B cell (primary cell): ENCODE results near the gene SOHLH1. TPM values are rescaled to one million over a fixed set of nuclear protein-coding genes. Genes with fewer than 3 reads are reported as not detected.

Source experiments
- ATAC-seq: fragments of 200-7000 bp; cut with Tn5 transposase; one replicate; pipeline ENCODE4 v1.10.0; 2021; ENCODE audit warnings: low read depth, mild to moderate bottlenecking, moderate number of reproducible peaks, moderate library complexity
- CTCF ChIA-PET: fragments of 350-600 bp; sonication (Branson Sonifier 250); formaldehyde crosslinking; loops from one replicate; lab custom pipeline; 2021; ENCODE audit warnings: antibody characterized with exemption, inconsistent platforms; lab: Charles Lee
- POLR2A ChIA-PET: fragments of 350-600 bp; sonication (Branson Sonifier 250); formaldehyde crosslinking; loops from one replicate; lab custom pipeline; 2021; ENCODE audit warnings: antibody characterized with exemption; lab: Charles Lee
- DNase-seq: peaks from one replicate; pipeline ENCODE4 v3.0.0; 2013
- H2AFZ ChIP-seq: 2 replicates; pipeline ENCODE4 v1.6.1; 2012; ENCODE audit warnings: mild to moderate bottlenecking, low read depth, low read length; ENCODE audit not compliant: insufficient read depth, poor library complexity, severe bottlenecking
- H3K27ac ChIP-seq, 2 donors: 1 replicate in 1 of 2; 2 replicates in 1 of 2; pipeline ENCODE4 v1.5.1; 2012 to 2013; ENCODE audit warnings: low read length in 2 of 2, mild to moderate bottlenecking in 2 of 2, moderate library complexity in 1 of 2
- H3K27me3 ChIP-seq, 4 experiments: fragments of 200-600 bp in 1 of 4; sonication (generic) in 1 of 4; replicated peaks in 1 of 4; 1 replicate in 2 of 4; 2 replicates in 2 of 4; pipeline versions ENCODE4 v1.6.1 to v1.7.0; 2013 to 2016; ENCODE audit warnings: low read length in 3 of 4, mild to moderate bottlenecking in 2 of 4, mixed read lengths in 1 of 4, moderate library complexity in 1 of 4; ENCODE audit not compliant: insufficient read depth in 4 of 4, control insufficient read depth in 3 of 4; ENCODE audit errors: control extremely low read depth in 1 of 4
- H3K36me3 ChIP-seq, 2 experiments: replicated peaks in 1 of 2; 1 replicate in 1 of 2; 2 replicates in 1 of 2; pipeline versions ENCODE4 v1.6.1 to v1.7.1; 2013; ENCODE audit warnings: low read length in 1 of 2; ENCODE audit not compliant: insufficient read depth in 2 of 2, control insufficient read depth in 1 of 2; ENCODE audit errors: control extremely low read depth in 1 of 2, extremely low read depth in 1 of 2
- H3K4me1 ChIP-seq, 2 donors: fragments of 200-600 bp in 1 of 2; sonication (generic) in 1 of 2; 1 replicate in 1 of 2; 2 replicates in 1 of 2; pipeline versions ENCODE4 v1.5.1 to v1.6.1; 2013 to 2017; ENCODE audit warnings: low read length in 2 of 2; ENCODE audit not compliant: control insufficient read depth in 2 of 2, insufficient read depth in 2 of 2
- H3K4me2 ChIP-seq: replicated peaks from 2 replicates; pipeline ENCODE3; 2012; ENCODE audit warnings: mild to moderate bottlenecking, low read depth, low read length; ENCODE audit not compliant: poor library complexity, severe bottlenecking
- H3K4me3 ChIP-seq, 5 experiments: fragments of 200-600 bp in 1 of 5; sonication (generic) in 1 of 5; 1 replicate in 3 of 5; 2 replicates in 2 of 5; pipeline versions ENCODE4 v1.5.1 to v1.7.0; 2011 to 2016; ENCODE audit warnings: low read length in 4 of 5, mild to moderate bottlenecking in 4 of 5, low read depth in 2 of 5, control low read depth in 1 of 5, moderate library complexity in 1 of 5; ENCODE audit not compliant: insufficient read depth in 1 of 5; ENCODE audit errors: control extremely low read depth in 1 of 5, extremely low read depth in 1 of 5
- H3K79me2 ChIP-seq: fragments of 200-600 bp; sonication (generic); one replicate; pipeline ENCODE4 v1.6.0; 2016; ENCODE audit warnings: low read length; ENCODE audit not compliant: control insufficient read depth, insufficient read depth
- H3K9ac ChIP-seq: fragments of 200-600 bp; sonication (generic); 2 replicates; pipeline ENCODE4 v1.6.1; 2017; ENCODE audit warnings: mild to moderate bottlenecking, low read length, moderate library complexity
- H3K9me3 ChIP-seq, 3 donors: one replicate each; pipeline versions ENCODE4 v1.6.1 to v1.7.1; 2013; ENCODE audit warnings: low read length in 2 of 3; ENCODE audit not compliant: control insufficient read depth in 2 of 3, insufficient read depth in 1 of 3; ENCODE audit errors: control extremely low read depth in 1 of 3
- H4K20me1 ChIP-seq: 2 replicates; pipeline ENCODE4 v1.6.0; 2012; ENCODE audit warnings: mild to moderate bottlenecking, low read length; ENCODE audit not compliant: insufficient read depth, control insufficient read depth, poor library complexity, severe bottlenecking
- H3K27ac Mint-ChIP-seq: one replicate; pipeline ENCODE4 v1.8.0; 2021; ENCODE audit warnings: mixed read lengths
- H3K27me3 Mint-ChIP-seq: one replicate; pipeline ENCODE4 v1.8.0; 2021; ENCODE audit warnings: mixed read lengths
- H3K4me1 Mint-ChIP-seq: one replicate; pipeline ENCODE4 v1.8.0; 2021; ENCODE audit warnings: mixed read lengths
- H3K4me3 Mint-ChIP-seq: one replicate; pipeline ENCODE4 v1.8.0; 2021; ENCODE audit warnings: mixed read lengths
- H3K9me3 Mint-ChIP-seq: one replicate; pipeline ENCODE4 v1.8.0; 2022; ENCODE audit warnings: mixed read lengths; ENCODE audit not compliant: insufficient read depth
- EZH2 ChIP-seq: IDR thresholded peaks from 2 replicates; pipeline ENCODE4 v1.6.1; 2012; ENCODE audit warnings: borderline replicate concordance, low read depth, mild to moderate bottlenecking, moderate library complexity, low read length; ENCODE audit not compliant: insufficient read depth, poor library complexity, severe bottlenecking
- WGBS: methylation state at CpG from one replicate; pipeline ENCODE4 v1.1.5; 2013; ENCODE audit warnings: missing lambda C conversion rate; ENCODE audit not compliant: insufficient coverage; 5-methylcytosine and 5-hydroxymethylcytosine counted together
- intact Hi-C: fragments of 100-400 bp; cut with micrococcal nuclease; formaldehyde crosslinking; loops from one replicate; pipeline ENCODE4 v1.10.0; 2022
- polyA plus RNA-seq: library from polyadenylated mRNA; depleted of rRNA; stranded (reverse); fragments of >200 nt; gene quantifications from 2 replicates; pipeline ENCODE4 v1.2.3, GENCODE V29; 2012
- total RNA-seq, 2 donors: library from RNA; stranded (reverse); fragments of 120-200 nt in 1 of 2; gene quantifications; 1 replicate in 1 of 2; 2 replicates in 1 of 2; pipeline versions ENCODE4 v1.2.3 to v1.2.4, GENCODE V29; 2013 to 2022
- TF ChIP-seq, protein P1 (sequence below): fragments of 200-600 bp; IDR thresholded peaks from one replicate; pipeline ENCODE4 v1.8.0; 2022; ENCODE audit warnings: antibody characterized with exemption, mild to moderate bottlenecking

The SOHLH1 gene
- total and polyA plus RNA-seq, 2 donors (not counting 1 experiment from before 2014, with no cell fraction given): not detected

DNA sequence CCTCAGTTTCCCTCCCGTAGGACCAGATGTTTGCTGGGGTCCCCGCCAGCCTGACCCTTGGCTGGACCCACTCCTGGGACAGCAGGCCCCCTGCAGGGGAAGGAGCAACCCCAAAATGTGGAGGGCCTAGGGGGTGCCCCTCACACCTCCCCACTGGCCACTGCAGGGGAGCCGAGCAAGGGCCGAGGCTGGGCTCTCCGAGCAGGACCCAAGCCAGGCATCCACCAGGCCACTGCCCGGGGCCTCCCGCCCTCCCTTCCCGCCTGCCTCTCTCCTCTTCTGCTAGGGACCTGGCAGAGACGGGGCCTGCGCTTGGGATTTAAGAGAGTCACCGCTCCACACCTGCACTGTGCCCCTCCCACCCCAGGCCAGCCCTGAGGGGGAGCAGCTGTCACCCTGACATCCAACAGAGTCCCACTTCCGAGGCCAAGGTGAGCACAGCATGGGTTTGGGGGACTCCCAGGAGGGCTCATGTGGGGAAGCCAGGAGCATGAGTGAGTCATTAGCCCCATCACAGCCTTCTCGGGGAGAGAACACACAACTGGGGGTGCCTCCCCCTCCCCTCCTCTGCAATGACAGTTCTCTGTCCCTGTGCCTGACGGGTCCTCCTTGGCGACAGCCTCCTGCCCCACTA, 15.8 kb downstream of the SOHLH1 start:
- POLR2A ChIA-PET: no interaction called here
- Mint-ChIP-seq H3K9me3 (no peaks in the 10 kb centered on the region), H3K4me3 (no peak overlapping the region), H3K27ac (no peak overlapping the region), H3K4me1 (no peaks in the 10 kb centered on the region), H3K27me3 (peaks cover 3% of the 10 kb centered on the region)
- no peak overlapping the region for H3K4me2 ChIP-seq
- 86% methylated on average over 12 of the region's 15 CpGs for WGBS
- no peaks in the 10 kb centered on the region for H3K36me3 ChIP-seq
- DNase-seq: no peak
- no peaks in the 10 kb centered on the region for H3K79me2 ChIP-seq
- H3K9me3 ChIP-seq: peaks cover 0 to 4% (median 0%) of the 10 kb centered on the region in 3 donors
- H3K4me1 ChIP-seq: no peaks in the 10 kb centered on the region
- intact Hi-C loops: no loop called here
- H2AFZ ChIP-seq: no peak overlapping the region
- TF ChIP-seq, protein P1, sequence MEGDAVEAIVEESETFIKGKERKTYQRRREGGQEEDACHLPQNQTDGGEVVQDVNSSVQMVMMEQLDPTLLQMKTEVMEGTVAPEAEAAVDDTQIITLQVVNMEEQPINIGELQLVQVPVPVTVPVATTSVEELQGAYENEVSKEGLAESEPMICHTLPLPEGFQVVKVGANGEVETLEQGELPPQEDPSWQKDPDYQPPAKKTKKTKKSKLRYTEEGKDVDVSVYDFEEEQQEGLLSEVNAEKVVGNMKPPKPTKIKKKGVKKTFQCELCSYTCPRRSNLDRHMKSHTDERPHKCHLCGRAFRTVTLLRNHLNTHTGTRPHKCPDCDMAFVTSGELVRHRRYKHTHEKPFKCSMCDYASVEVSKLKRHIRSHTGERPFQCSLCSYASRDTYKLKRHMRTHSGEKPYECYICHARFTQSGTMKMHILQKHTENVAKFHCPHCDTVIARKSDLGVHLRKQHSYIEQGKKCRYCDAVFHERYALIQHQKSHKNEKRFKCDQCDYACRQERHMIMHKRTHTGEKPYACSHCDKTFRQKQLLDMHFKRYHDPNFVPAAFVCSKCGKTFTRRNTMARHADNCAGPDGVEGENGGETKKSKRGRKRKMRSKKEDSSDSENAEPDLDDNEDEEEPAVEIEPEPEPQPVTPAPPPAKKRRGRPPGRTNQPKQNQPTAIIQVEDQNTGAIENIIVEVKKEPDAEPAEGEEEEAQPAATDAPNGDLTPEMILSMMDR: no peak
- TF ChIP-seq EZH2: no peak
- H4K20me1 ChIP-seq: no peaks in the 10 kb centered on the region
- no peaks in the 10 kb centered on the region for H3K27me3 ChIP-seq
- CTCF ChIA-PET: no interaction called here
- H3K27ac ChIP-seq: no peak overlapping the region
- H3K4me3 ChIP-seq: no peak overlapping the region
- no peak for ATAC-seq
- H3K9ac ChIP-seq: no peak overlapping the region

DNA sequence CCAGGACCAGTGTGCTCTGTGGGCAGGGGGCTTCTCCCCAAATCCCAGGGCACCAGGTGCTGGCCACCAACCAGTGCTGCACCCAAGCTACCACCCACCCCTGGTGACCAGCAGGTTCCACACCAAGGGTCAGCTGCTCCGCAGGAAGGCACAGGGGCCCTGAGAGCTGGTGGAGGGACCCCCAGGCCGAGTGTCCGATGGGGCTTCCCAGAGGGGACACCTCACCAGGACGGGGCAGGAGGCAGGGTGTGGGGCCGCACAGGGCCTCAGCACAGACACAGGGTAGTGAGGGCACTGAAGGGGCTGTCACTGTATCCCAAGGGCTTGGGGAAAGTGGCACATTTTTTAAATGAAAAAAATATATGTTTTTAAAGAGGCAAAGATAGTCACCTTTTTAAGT, 18.1 kb downstream of the SOHLH1 start:
- Mint-ChIP-seq H3K9me3 (no peaks in the 10 kb centered on the region), H3K27me3 (peaks cover 3% of the 10 kb centered on the region), H3K4me1 (no peaks in the 10 kb centered on the region), H3K27ac (no peak overlapping the region), H3K4me3 (no peak overlapping the region)
- intact Hi-C loops: no loop called here
- Histone ChIP-seq H3K27ac (no peak overlapping the region), H4K20me1 (no peaks in the 10 kb centered on the region), H3K36me3 (no peaks in the 10 kb centered on the region), H2AFZ (no peak overlapping the region), H3K9me3 (peaks cover 0 to 4% (median 0%) of the 10 kb centered on the region in 3 donors), H3K4me2 (no peak overlapping the region), H3K4me1 (no peaks in the 10 kb centered on the region), H3K9ac (no peak overlapping the region), H3K4me3 (no peak overlapping the region), H3K79me2 (no peaks in the 10 kb centered on the region), H3K27me3 (no peaks in the 10 kb centered on the region)
- DNase-seq (no peak), ATAC-seq (no peak)
- ChIA-PET CTCF (no interaction called here), POLR2A (no interaction called here)
- WGBS: 93% methylated on average over 5 of the region's 5 CpGs
- TF ChIP-seq, protein P1: no peak
- TF ChIP-seq EZH2: no peak
